ENCODE measurements around the gene CLTCL1. TPM values are rescaled to one million over a fixed set of nuclear protein-coding genes. Genes with fewer than 3 reads are reported as not detected.

Gene CLTCL1
- total and polyA plus RNA-seq, 9 of the 15 experiments (the other 6 are each of a cell fraction or from before 2014, with no cell fraction given) = 1.1 to 11.7 (median 5.0) TPM

DNA sequence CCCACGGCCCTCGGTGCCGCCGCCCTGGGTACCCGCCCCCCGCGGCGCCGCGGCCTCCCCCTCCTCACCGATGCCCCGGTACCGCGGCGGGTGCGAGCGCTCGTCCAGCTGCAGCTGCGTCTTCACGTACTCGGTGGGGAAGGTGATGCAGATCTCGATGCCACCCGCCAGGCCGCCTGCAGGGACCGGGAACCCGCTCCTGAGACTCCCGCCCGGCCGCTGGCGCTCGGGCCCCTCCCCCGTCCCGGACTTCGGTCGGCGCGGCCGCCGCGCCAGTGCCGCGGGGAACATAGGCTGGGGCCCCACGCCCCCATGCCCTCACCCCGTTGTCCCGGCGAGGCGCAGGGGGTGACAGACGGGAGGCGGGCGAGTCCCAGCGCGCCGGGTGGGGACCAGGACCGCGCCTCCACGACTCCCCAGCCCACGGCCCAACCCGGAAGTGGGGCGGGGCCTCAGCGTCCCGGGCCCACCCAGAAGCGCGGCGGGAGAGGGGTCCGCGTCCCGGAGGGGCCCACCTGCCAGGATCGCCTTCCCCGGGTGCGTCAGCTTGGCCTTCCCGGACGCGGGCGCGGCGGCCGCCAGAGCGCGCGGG, 113.4 kb downstream of the CLTCL1 start (continued):
- TF ChIP-seq, protein P1, sequence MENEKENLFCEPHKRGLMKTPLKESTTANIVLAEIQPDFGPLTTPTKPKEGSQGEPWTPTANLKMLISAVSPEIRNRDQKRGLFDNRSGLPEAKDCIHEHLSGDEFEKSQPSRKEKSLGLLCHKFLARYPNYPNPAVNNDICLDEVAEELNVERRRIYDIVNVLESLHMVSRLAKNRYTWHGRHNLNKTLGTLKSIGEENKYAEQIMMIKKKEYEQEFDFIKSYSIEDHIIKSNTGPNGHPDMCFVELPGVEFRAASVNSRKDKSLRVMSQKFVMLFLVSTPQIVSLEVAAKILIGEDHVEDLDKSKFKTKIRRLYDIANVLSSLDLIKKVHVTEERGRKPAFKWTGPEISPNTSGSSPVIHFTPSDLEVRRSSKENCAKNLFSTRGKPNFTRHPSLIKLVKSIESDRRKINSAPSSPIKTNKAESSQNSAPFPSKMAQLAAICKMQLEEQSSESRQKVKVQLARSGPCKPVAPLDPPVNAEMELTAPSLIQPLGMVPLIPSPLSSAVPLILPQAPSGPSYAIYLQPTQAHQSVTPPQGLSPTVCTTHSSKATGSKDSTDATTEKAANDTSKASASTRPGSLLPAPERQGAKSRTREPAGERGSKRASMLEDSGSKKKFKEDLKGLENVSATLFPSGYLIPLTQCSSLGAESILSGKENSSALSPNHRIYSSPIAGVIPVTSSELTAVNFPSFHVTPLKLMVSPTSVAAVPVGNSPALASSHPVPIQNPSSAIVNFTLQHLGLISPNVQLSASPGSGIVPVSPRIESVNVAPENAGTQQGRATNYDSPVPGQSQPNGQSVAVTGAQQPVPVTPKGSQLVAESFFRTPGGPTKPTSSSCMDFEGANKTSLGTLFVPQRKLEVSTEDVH (IDR thresholded peaks at IDR 0.05; ENCODE audit: low read depth, partially characterized antibody) = no peak
- TF ChIP-seq SIN3B (IDR thresholded peaks at IDR 0.05; ENCODE audit: low read depth) (no peak), ZKSCAN1 (IDR thresholded peaks at IDR 0.05; ENCODE audit: low read depth, low read length) (0 out of 2 replicates have a peak, but pooled peaks have one; percentile 9), ZNF561 (CRISPR knock-in tag; conservative IDR thresholded peaks at IDR 0.05) (peak; percentile 44), JUND (IDR thresholded peaks at IDR 0.05; ENCODE audit: borderline replicate concordance, low read depth, low read length) (peak; percentile 40), JUND (tag; IDR thresholded peaks at IDR 0.05; ENCODE audit: borderline replicate concordance, low read depth, low read length) (no peak), ETS1 (conservative IDR thresholded peaks at IDR 0.05; ENCODE audit: control insufficient read depth, low read depth, low read length) (no peak), HDAC6 (IDR thresholded peaks at IDR 0.05; ENCODE audit: low read depth, low read length) (peak; percentile 92; the same call in 1 of the 2 replicates), STAT6 (CRISPR knock-in tag; IDR thresholded peaks at IDR 0.05) (0 out of 2 replicates have a peak, but pooled peaks have one; percentile 40), NR2F6 (CRISPR knock-in tag; IDR thresholded peaks at IDR 0.05) (0 out of 2 replicates have a peak, but pooled peaks have one; percentile 89), CHD1 (IDR thresholded peaks at IDR 0.05; ENCODE audit: low read length) (peak; percentile 96), ZBTB43 (CRISPR knock-in tag; IDR thresholded peaks at IDR 0.05) (no peak), SMAD2 (IDR thresholded peaks at IDR 0.05; ENCODE audit: low read depth, low read length) (no peak), KDM4B (IDR thresholded peaks at IDR 0.05; ENCODE audit: borderline replicate concordance in 2 of 2, low read depth in 1 of 2) (no peak), SRSF7 (optimal IDR thresholded peaks at IDR 0.05; ENCODE audit: low read depth, low read length) (no peak), CAMTA2 (CRISPR knock-in tag; conservative IDR thresholded peaks at IDR 0.05) (peak; percentile 93; the same call in 1 of the 2 replicates), SRSF1 (IDR thresholded peaks at IDR 0.05; ENCODE audit: low read depth, low read length) (no peak), TCF15 (CRISPR knock-in tag; IDR thresholded peaks at IDR 0.05) (peak; percentile 41; the same call in 1 of the 2 replicates), HIVEP1 (CRISPR knock-in tag; IDR thresholded peaks at IDR 0.05) (0 out of 2 replicates have a peak, but pooled peaks have one; percentile 8), PURB (CRISPR knock-in tag; IDR thresholded peaks at IDR 0.05; ENCODE audit: low read depth) (no peak)
